Activated B cell treated with CpG ODN at 0.5 μM for 24 hours (primary cell): ENCODE results near the gene GRIK1. TPM values are rescaled to one million over a fixed set of nuclear protein-coding genes. Genes with fewer than 3 reads are reported as not detected.

Experiments used
- ATAC-seq: fragments of 200-7000 bp; cut with Tn5 transposase; one replicate; pipeline ENCODE4 v1.10.0; 2021; ENCODE audit warnings: low read depth, mild to moderate bottlenecking, moderate library complexity
- CTCF ChIA-PET: fragments of 350-600 bp; sonication (Branson Sonifier 250); formaldehyde crosslinking; loops from one replicate; lab custom pipeline; 2021; ENCODE audit warnings: antibody characterized with exemption; lab: Charles Lee
- POLR2A ChIA-PET: fragments of 350-600 bp; sonication (Branson Sonifier 250); formaldehyde crosslinking; loops from one replicate; lab custom pipeline; 2021; ENCODE audit warnings: antibody characterized with exemption; lab: Charles Lee
- DNase-seq: peaks from one replicate; pipeline ENCODE4 v3.0.0; 2022
- H3K27ac Mint-ChIP-seq: one replicate; pipeline ENCODE4 v1.8.0; 2020; ENCODE audit warnings: mixed read lengths
- H3K27me3 Mint-ChIP-seq: one replicate; pipeline ENCODE4 v1.8.0; 2021; ENCODE audit warnings: mixed read lengths
- H3K36me3 Mint-ChIP-seq: one replicate; pipeline ENCODE4 v1.8.0; 2021; ENCODE audit warnings: low read depth, mixed read lengths
- H3K4me1 Mint-ChIP-seq: one replicate; pipeline ENCODE4 v1.8.0; 2021; ENCODE audit warnings: mixed read lengths
- H3K4me3 Mint-ChIP-seq: one replicate; pipeline ENCODE4 v1.8.0; 2020; ENCODE audit warnings: mild to moderate bottlenecking, mixed read lengths
- H3K9me3 Mint-ChIP-seq: one replicate; pipeline ENCODE4 v1.8.0; 2020; ENCODE audit warnings: mixed read lengths
- intact Hi-C: fragments of 100-400 bp; cut with micrococcal nuclease; formaldehyde crosslinking; loops from one replicate; pipeline ENCODE4 v1.15.1; 2024
- total RNA-seq: library from RNA; stranded (reverse); gene quantifications from 2 replicates; pipeline ENCODE4 v1.2.3, GENCODE V29; 2022
- TF ChIP-seq, protein P1 (sequence below): fragments of 200-600 bp; IDR thresholded peaks from one replicate; pipeline ENCODE4 v1.8.0; 2022; ENCODE audit warnings: antibody characterized with exemption, mild to moderate bottlenecking

The GRIK1 gene
- total RNA-seq, 1 donor from 2014 or later = not detected

DNA sequence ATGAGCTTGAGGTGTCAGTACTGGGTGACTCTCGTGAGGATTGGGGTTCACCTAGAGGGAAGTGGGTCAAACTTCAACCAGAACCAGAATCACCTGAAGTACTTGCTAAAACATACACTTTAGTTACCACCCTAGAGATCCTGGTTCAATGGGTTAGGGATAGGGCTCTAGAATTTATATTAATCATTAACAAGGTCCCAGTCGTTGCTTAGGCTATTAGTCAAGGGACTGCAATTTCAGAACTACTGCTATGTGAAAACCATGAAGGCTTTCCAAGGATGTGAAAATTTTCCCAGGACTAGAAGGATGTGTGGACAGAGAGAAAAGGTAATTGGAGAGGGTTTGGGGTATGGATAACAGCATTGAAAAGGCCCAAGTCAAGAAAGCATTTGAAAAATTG, 162.6 kb downstream of the GRIK1 start:
- TF ChIP-seq, protein P1, sequence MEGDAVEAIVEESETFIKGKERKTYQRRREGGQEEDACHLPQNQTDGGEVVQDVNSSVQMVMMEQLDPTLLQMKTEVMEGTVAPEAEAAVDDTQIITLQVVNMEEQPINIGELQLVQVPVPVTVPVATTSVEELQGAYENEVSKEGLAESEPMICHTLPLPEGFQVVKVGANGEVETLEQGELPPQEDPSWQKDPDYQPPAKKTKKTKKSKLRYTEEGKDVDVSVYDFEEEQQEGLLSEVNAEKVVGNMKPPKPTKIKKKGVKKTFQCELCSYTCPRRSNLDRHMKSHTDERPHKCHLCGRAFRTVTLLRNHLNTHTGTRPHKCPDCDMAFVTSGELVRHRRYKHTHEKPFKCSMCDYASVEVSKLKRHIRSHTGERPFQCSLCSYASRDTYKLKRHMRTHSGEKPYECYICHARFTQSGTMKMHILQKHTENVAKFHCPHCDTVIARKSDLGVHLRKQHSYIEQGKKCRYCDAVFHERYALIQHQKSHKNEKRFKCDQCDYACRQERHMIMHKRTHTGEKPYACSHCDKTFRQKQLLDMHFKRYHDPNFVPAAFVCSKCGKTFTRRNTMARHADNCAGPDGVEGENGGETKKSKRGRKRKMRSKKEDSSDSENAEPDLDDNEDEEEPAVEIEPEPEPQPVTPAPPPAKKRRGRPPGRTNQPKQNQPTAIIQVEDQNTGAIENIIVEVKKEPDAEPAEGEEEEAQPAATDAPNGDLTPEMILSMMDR = no peak
- POLR2A ChIA-PET = no interaction called here

GRCh38 chr21:29775462-29775861, 164.3 kb downstream of the GRIK1 start:
- Mint-ChIP-seq H3K36me3 (no peaks in the 10 kb centered on the region), H3K4me1 (no peaks in the 10 kb centered on the region), H3K27ac (no peak overlapping the region), H3K27me3 (no peaks in the 10 kb centered on the region), H3K4me3 (no peak overlapping the region), H3K9me3 (no peaks in the 10 kb centered on the region)
- ChIA-PET POLR2A (no interaction called here), CTCF (no interaction called here)
- DNase-seq (no peak), ATAC-seq (no peak)
- intact Hi-C loops = no loop called here
- TF ChIP-seq, protein P1 = no peak

More for the DNA sequence above, 162.6 kb downstream of the GRIK1 start:
- Mint-ChIP-seq H3K36me3 (no peaks in the 10 kb centered on the region), H3K27me3 (no peaks in the 10 kb centered on the region), H3K4me3 (no peak overlapping the region), H3K27ac (no peak overlapping the region), H3K9me3 (no peaks in the 10 kb centered on the region), H3K4me1 (no peaks in the 10 kb centered on the region)
- CTCF ChIA-PET = no interaction called here
- no peak for ATAC-seq
- intact Hi-C loops = no loop called here
- no peak for DNase-seq

DNA sequence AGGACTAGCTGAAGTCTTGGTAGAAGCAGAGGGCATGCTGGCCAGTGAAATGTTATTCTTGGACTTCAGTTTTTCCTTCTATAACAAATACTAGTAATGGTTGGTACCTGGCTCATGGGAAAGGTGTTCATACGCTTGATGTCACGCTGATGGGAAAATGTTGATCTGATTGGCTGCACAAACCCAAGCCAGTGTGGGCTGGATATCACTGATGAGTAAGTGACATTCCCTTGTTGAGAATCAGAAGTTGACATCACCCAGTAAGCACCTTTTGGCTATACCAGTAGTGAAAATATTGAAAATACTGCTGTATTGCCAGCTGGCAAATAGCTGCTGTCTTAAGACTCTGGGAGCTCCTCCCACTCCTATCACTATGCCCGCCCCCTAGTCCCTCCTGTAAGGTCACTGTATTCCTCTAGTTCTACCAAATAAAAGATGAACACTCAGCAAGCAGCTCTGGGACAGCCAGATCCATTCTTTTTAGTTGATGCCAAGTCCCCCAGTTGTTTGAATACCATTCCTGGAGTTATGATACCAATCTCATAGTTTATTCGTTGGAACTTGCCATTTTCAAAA, 168.2 kb downstream of the GRIK1 start:
- Mint-ChIP-seq H3K27ac (no peak overlapping the region), H3K4me3 (no peak overlapping the region), H3K27me3 (no peaks in the 10 kb centered on the region), H3K36me3 (no peaks in the 10 kb centered on the region), H3K9me3 (no peaks in the 10 kb centered on the region), H3K4me1 (no peaks in the 10 kb centered on the region)
- intact Hi-C loops = no loop called here
- TF ChIP-seq, protein P1 = no peak
- ATAC-seq = no peak
- POLR2A ChIA-PET = no interaction called here
- CTCF ChIA-PET = no interaction called here
- DNase-seq = no peak

DNA sequence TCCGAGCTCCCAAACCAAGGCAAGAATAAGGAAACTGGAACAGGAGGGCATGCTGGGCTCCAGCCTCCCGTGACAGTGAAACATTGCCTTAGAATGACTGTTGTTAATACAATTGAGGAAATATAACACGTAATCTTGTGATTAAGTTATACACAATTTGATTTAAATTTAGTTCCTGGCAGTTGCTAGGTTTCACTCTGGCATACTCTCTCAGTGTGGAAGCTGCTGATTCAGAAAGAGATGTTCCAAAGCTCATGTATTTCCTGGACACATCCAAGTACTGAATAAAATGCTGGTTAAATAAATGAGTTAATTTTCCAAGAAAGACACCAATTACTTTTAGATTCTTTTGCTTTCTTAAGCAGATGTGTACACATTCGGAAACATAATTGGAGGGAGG, 176.1 kb downstream of the GRIK1 start:
- POLR2A ChIA-PET = no interaction called here
- no peaks in the 10 kb centered on the region for H3K36me3 Mint-ChIP-seq
- no peaks in the 10 kb centered on the region for H3K9me3 Mint-ChIP-seq
- H3K27me3 Mint-ChIP-seq = no peaks in the 10 kb centered on the region
- H3K4me1 Mint-ChIP-seq = no peaks in the 10 kb centered on the region
- ATAC-seq = no peak
- intact Hi-C loops = no loop called here
- DNase-seq = no peak
- no peak overlapping the region for H3K27ac Mint-ChIP-seq
- TF ChIP-seq, protein P1 = no peak
- H3K4me3 Mint-ChIP-seq = no peak overlapping the region
- CTCF ChIA-PET = no interaction called here

DNA sequence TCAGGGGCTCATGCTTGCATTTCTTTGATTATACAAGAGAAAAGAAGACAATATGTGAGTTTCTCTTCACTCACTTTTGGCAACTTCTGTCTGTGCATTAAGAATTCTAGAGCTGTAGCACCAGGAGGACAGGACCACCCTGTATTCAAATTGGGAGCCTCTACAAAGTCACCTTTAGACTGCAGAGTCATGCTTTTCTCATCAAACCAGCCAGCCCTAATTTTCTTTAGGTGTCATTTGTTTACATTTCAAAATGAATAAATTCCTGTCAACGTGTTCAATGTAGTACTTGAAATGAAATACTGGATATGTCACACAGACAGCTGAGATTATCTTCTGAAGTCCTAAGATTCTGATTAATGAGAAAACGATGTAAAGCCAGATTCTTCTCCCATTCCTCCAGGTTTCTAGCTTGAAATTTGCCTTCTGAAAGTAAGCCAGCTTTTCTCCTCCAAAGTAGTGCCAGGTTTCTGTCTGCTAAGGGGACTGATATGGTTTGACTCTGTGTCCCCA, 177.2 kb downstream of the GRIK1 start:
- ATAC-seq (no peak), DNase-seq (no peak)
- H3K36me3 Mint-ChIP-seq = no peaks in the 10 kb centered on the region
- no peak overlapping the region for H3K27ac Mint-ChIP-seq
- no peak overlapping the region for H3K4me3 Mint-ChIP-seq
- TF ChIP-seq, protein P1 = no peak
- H3K27me3 Mint-ChIP-seq = no peaks in the 10 kb centered on the region
- ChIA-PET CTCF (no interaction called here), POLR2A (no interaction called here)
- intact Hi-C loops = no loop called here
- H3K4me1 Mint-ChIP-seq = no peaks in the 10 kb centered on the region
- H3K9me3 Mint-ChIP-seq = no peaks in the 10 kb centered on the region
